SHP77 (cell line): ENCODE measurements around the gene ACSL6.

Source experiments
- DNase-seq, 2 experiments: peaks; one replicate each; lab custom pipeline; 2025; lab: John Stamatoyannopoulos, UW

ACSL6 gene

GRCh38 chr5:132016721-132017250 lies 5.3 kb upstream of the ACSL6 start:
- no peak for DNase-seq

GRCh38 chr5:132013711-132014110 lies 2.3 kb upstream of the ACSL6 start:
- DNase-seq = no peak

- peak in 1 of 2 experiments; percentile 21 for DNase-seq
Observed at GRCh38 chr5:132013006-132013689, 1.7 kb upstream of the ACSL6 start.

GRCh38 chr5:132012371-132013005 lies 1.0 kb upstream of the ACSL6 start:
- DNase-seq = no peak

- no peak for DNase-seq
Observed at GRCh38 chr5:132010989-132011621, 353 bp downstream of the ACSL6 start.

GRCh38 chr5:132010645-132010988 lies 841 bp downstream of the ACSL6 start:
- no peak for DNase-seq

- no peak for DNase-seq
Observed at GRCh38 chr5:132009706-132010405, 1.6 kb downstream of the ACSL6 start.

GRCh38 chr5:132008961-132009680 lies 2.3 kb downstream of the ACSL6 start:
- DNase-seq = no peak

- no peak for DNase-seq
Observed at GRCh38 chr5:132008163-132008473, 3.3 kb downstream of the ACSL6 start.

- DNase-seq = peak; percentile 66 to 71
Observed at GRCh38 chr5:132007399-132008162, 3.9 kb downstream of the ACSL6 start.

GRCh38 chr5:132006331-132007120 lies 4.9 kb downstream of the ACSL6 start:
- no peak for DNase-seq

- no peak for DNase-seq
Observed at GRCh38 chr5:132005591-132005990, 5.9 kb downstream of the ACSL6 start.

GRCh38 chr5:132003982-132004381 lies 7.5 kb downstream of the ACSL6 start:
- no peak for DNase-seq

- DNase-seq = no peak
Observed at GRCh38 chr5:132003170-132003744, 8.2 kb downstream of the ACSL6 start.

GRCh38 chr5:132002757-132003156 lies 8.7 kb downstream of the ACSL6 start:
- no peak for DNase-seq

GRCh38 chr5:132001647-132002561 lies 9.6 kb downstream of the ACSL6 start:
- no peak for DNase-seq

GRCh38 chr5:132000677-132001453 lies 10.6 kb downstream of the ACSL6 start:
- DNase-seq = no peak

- DNase-seq = no peak
Observed at GRCh38 chr5:132000241-132000490, 11.3 kb downstream of the ACSL6 start.
